K562 (cell line): ENCODE data around the gene COX6A1. TPM values are rescaled to one million over a fixed set of nuclear protein-coding genes. Genes with fewer than 3 reads are reported as not detected.

Source experiments
- ARID3A ChIP-seq: IDR thresholded peaks from 2 replicates; pipeline ENCODE4 v1.6.1; 2012; ENCODE audit warnings: low read depth, low read length, improper control_type of control experiment, borderline replicate concordance
- CBX2 ChIP-seq: fragments of 200-600 bp; sonication (generic); IDR thresholded peaks from one replicate; pipeline ENCODE4 v1.6.1; 2012; ENCODE audit warnings: mild to moderate bottlenecking, low read length, inconsistent platforms; ENCODE audit not compliant: insufficient read depth, poor library complexity, severe bottlenecking
- CBX3 ChIP-seq, 2 experiments: IDR thresholded peaks; 1 replicate in 1 of 2; 2 replicates in 1 of 2; pipeline ENCODE4 v1.6.1; 2012; ENCODE audit warnings: inconsistent platforms in 2 of 2, low read length in 2 of 2, borderline replicate concordance in 1 of 2, control low read depth in 1 of 2
- CREB3 ChIP-seq: fragments of 450-650 bp; conservative IDR thresholded peaks from 2 replicates; pipeline ENCODE4 v1.6.1; 2016; ENCODE audit warnings: missing genetic modification characterization, low read depth, mild to moderate bottlenecking, missing compliant biosample characterization, moderate library complexity
- E4F1 ChIP-seq: fragments of 250-450 bp; sonication (Bioruptor Pico); IDR thresholded peaks from 2 replicates; pipeline ENCODE4 v1.5.0; 2021; ENCODE audit warnings: mild to moderate bottlenecking, borderline replicate concordance
- HOXB6 ChIP-seq: fragments of 250-450 bp; sonication (Bioruptor Pico); IDR thresholded peaks from 2 replicates; pipeline ENCODE4 v1.5.1; 2022; ENCODE audit warnings: mild to moderate bottlenecking, borderline replicate concordance
- HSF4 ChIP-seq: fragments of 250-450 bp; sonication (Bioruptor Pico); IDR thresholded peaks from 2 replicates; pipeline ENCODE4 v2.1.2; 2022; ENCODE audit warnings: mild to moderate bottlenecking, moderate library complexity, borderline replicate concordance
- KAT2B ChIP-seq: IDR thresholded peaks from one replicate; pipeline ENCODE4 v1.6.1; 2012; ENCODE audit warnings: low read depth, mild to moderate bottlenecking, control low read depth, inconsistent platforms, low read length, moderate library complexity
- KDM4B ChIP-seq, 2 experiments: fragments of 450-650 bp in 1 of 2; sonication (generic) in 1 of 2; IDR thresholded peaks; 2 replicates each; pipeline ENCODE4 v1.6.1; 2016 to 2017; ENCODE audit warnings: borderline replicate concordance in 2 of 2, antibody characterized with exemption in 1 of 2, low read depth in 1 of 2, mild to moderate bottlenecking in 1 of 2
- MCM2 ChIP-seq: fragments of 450-650 bp; IDR thresholded peaks from 2 replicates; pipeline ENCODE4 v1.6.1; 2017; ENCODE audit warnings: low read depth, mild to moderate bottlenecking
- POLR2AphosphoS5 ChIP-seq: IDR thresholded peaks from 2 replicates; pipeline ENCODE4 v1.6.1; 2011; ENCODE audit warnings: mild to moderate bottlenecking, low read depth, low read length, moderate library complexity; ENCODE audit not compliant: control insufficient read depth, insufficient read depth
- PYGO2 ChIP-seq: fragments of 450-650 bp; IDR thresholded peaks from 2 replicates; pipeline ENCODE4 v1.6.1; 2016; ENCODE audit warnings: mild to moderate bottlenecking, missing genetic modification characterization, moderate library complexity, missing compliant biosample characterization
- SIN3A ChIP-seq, 2 experiments: fragments of 150-350 bp in 1 of 2; IDR thresholded peaks; 2 replicates each; pipeline ENCODE4 v1.6.1; 2011 to 2016; ENCODE audit warnings: borderline replicate concordance in 2 of 2, low read depth in 2 of 2, low read length in 2 of 2, mild to moderate bottlenecking in 2 of 2, moderate library complexity in 2 of 2; ENCODE audit not compliant: control insufficient read depth in 1 of 2
- SMC3 ChIP-seq: conservative IDR thresholded peaks from 2 replicates; pipeline ENCODE4 v1.6.1; 2011; ENCODE audit warnings: low read depth, low read length, improper control_type of control experiment; ENCODE audit not compliant: insufficient read depth
- STAT5A ChIP-seq: IDR thresholded peaks from 2 replicates; pipeline ENCODE4 v1.6.1; 2012; ENCODE audit warnings: low read length, inconsistent platforms, borderline replicate concordance
- ZNF124 ChIP-seq: sonication (generic); formaldehyde crosslinking; IDR thresholded peaks from 2 replicates; pipeline ENCODE4 v1.8.1; 2022; ENCODE audit warnings: missing genetic modification reagents
- ZNF232 ChIP-seq: sonication (generic); formaldehyde crosslinking; IDR thresholded peaks from 2 replicates; pipeline ENCODE4 v1.8.0; 2022; ENCODE audit warnings: mild to moderate bottlenecking, missing genetic modification reagents
- ZNF274 ChIP-seq: IDR thresholded peaks from 2 replicates; pipeline ENCODE4 v1.6.1; 2011; ENCODE audit warnings: low read depth, mild to moderate bottlenecking, low read length, moderate library complexity, borderline replicate concordance
- ZNF316 ChIP-seq: fragments of 450-650 bp; IDR thresholded peaks from 2 replicates; pipeline ENCODE4 v1.6.1; 2016
- ZNF408 ChIP-seq: fragments of 250-450 bp; sonication (Bioruptor Pico); IDR thresholded peaks from 2 replicates; pipeline ENCODE4 v1.4.0; 2020; ENCODE audit warnings: low read depth, mild to moderate bottlenecking, moderate library complexity
- ZZZ3 ChIP-seq: fragments of 450-650 bp; IDR thresholded peaks from 2 replicates; pipeline ENCODE4 v1.6.1; 2016; ENCODE audit warnings: antibody characterized with exemption, mild to moderate bottlenecking, moderate library complexity
- polyA plus RNA-seq, 8 experiments: library from polyadenylated mRNA; depleted of rRNA in 4 of 8; stranded (reverse) in 5 of 8; unstranded in 3 of 8; fragments of >200 nt; fragmentation: Nextera tagmentation in 2 of 8; fragmentation: Illumina TruSeq in 1 of 8; extraction: Ambion mirVana in 2 of 8; extraction: Trizol in 1 of 8; gene quantifications; 2 replicates each; pipeline versions ENCODE4 v1.2.1 to v1.2.3, GENCODE V29; 2011 to 2014; ENCODE audit warnings: inconsistent platforms in 1 of 8, missing spikeins in 1 of 8
- total RNA-seq, 7 experiments: library from RNA; depleted of rRNA in 6 of 7; stranded (reverse); fragments of >200 nt in 6 of 7; fragmentation: Illumina TruSeq in 2 of 7; extraction: Trizol in 2 of 7; gene quantifications; 2 replicates each; pipeline versions ENCODE4 v1.2.1 to v1.2.3, GENCODE V29; 2011 to 2021; ENCODE audit warnings: low replicate concordance in 1 of 7

COX6A1 gene
- total and polyA plus RNA-seq, 9 of the 15 experiments (the other 6 are each of a cell fraction or from before 2014, with no cell fraction given) = 414 to 4,142 (median 931) TPM

GRCh38 chr12:120469450-120470149, 31.7 kb downstream of the COX6A1 start, which contains the start of gene SRSF9 (continued):
- TF ChIP-seq ARID3A (no peak), MCM2 (no peak), STAT5A (no peak), ZNF316 (0 out of 2 replicates have a peak, but pooled peaks have one; percentile 29), ZNF124 (CRISPR knock-in tag) (no peak), ZZZ3 (no peak), SMC3 (0 out of 2 replicates have a peak, but pooled peaks have one; percentile 30), ZNF232 (CRISPR knock-in tag) (0 out of 2 replicates have a peak, but pooled peaks have one; percentile 62), CBX3 (IDR thresholded peaks at IDR 0.05; ENCODE audit: borderline replicate concordance in 1 of 2, low read length in 2 of 2) (peak in 1 of 2 experiments; percentile 35; a peak in 1 of 3 replicates), E4F1 (CRISPR knock-in tag) (no peak), ZNF274 (no peak), KAT2B (peak; percentile 56), CREB3 (tag) (0 out of 2 replicates have a peak, but pooled peaks have one; percentile 39), SIN3A (IDR thresholded peaks at IDR 0.05; ENCODE audit: borderline replicate concordance in 2 of 2, control insufficient read depth in 1 of 2, low read depth in 2 of 2, low read length in 2 of 2) (no peak), ZNF408 (no peak), KDM4B (IDR thresholded peaks at IDR 0.05; ENCODE audit: borderline replicate concordance in 2 of 2, low read depth in 1 of 2) (peak in 1 of 2 experiments; percentile 18; a peak in 1 of 4 replicates), POLR2AphosphoS5 (peak; percentile 80), CBX2 (no peak), PYGO2 (no peak), HSF4 (CRISPR knock-in tag) (no peak), HOXB6 (CRISPR knock-in tag) (no peak)
